H9 (cell line): ENCODE results near the gene KLHL1. TPM values are rescaled to one million over a fixed set of nuclear protein-coding genes. Genes with fewer than 3 reads are reported as not detected.
A peak's percentile ranks its signal among the peaks of the same experiment; 100 is the strongest.

Experiments used
- DNase-seq: peaks from one replicate; pipeline ENCODE4 v3.0.0-alpha.2; 2017
- H2AFZ ChIP-seq: one replicate; pipeline ENCODE4 v1.6.1; 2013; ENCODE audit warnings: mild to moderate bottlenecking, low read length, control low read depth, moderate library complexity
- H2AK5ac ChIP-seq: 2 replicates; pipeline ENCODE4 v1.6.1; 2013; ENCODE audit warnings: low read length, control low read depth, mixed read lengths; ENCODE audit not compliant: insufficient read length
- H2BK120ac ChIP-seq: one replicate; pipeline ENCODE4 v1.6.1; 2013; ENCODE audit warnings: low read depth, mild to moderate bottlenecking, low read length, control low read depth, inconsistent platforms; ENCODE audit not compliant: poor library complexity, severe bottlenecking
- H2BK12ac ChIP-seq: 2 replicates; pipeline ENCODE4 v1.6.1; 2013; ENCODE audit warnings: low read length, control low read depth, mixed read lengths, low read depth; ENCODE audit not compliant: insufficient read length
- H2BK15ac ChIP-seq: 2 replicates; pipeline ENCODE4 v1.6.1; 2013; ENCODE audit warnings: low read depth, low read length, control low read depth
- H2BK20ac ChIP-seq: one replicate; pipeline ENCODE4 v1.6.1; 2013; ENCODE audit warnings: low read depth, mild to moderate bottlenecking, low read length, control low read depth, inconsistent platforms; ENCODE audit not compliant: poor library complexity, severe bottlenecking
- H2BK5ac ChIP-seq: 2 replicates; pipeline ENCODE4 v1.6.1; 2013; ENCODE audit warnings: low read length, control low read depth, mixed read lengths; ENCODE audit not compliant: insufficient read length
- H3K14ac ChIP-seq: 2 replicates; pipeline ENCODE4 v1.6.1; 2013; ENCODE audit warnings: low read length, control low read depth; ENCODE audit not compliant: insufficient read depth
- H3K18ac ChIP-seq: 2 replicates; pipeline ENCODE4 v1.6.1; 2013; ENCODE audit warnings: low read depth, mild to moderate bottlenecking, mixed read lengths, low read length, control low read depth; ENCODE audit not compliant: insufficient read length
- H3K23ac ChIP-seq: 2 replicates; pipeline ENCODE4 v1.6.1; 2013; ENCODE audit warnings: low read length, control low read depth, mixed read lengths, low read depth; ENCODE audit not compliant: insufficient read length
- H3K23me2 ChIP-seq: 2 replicates; pipeline ENCODE4 v1.6.1; 2013; ENCODE audit warnings: low read depth, mild to moderate bottlenecking, mixed read lengths, low read length, control low read depth; ENCODE audit not compliant: insufficient read length, poor library complexity, severe bottlenecking
- H3K27ac ChIP-seq: 2 replicates; pipeline ENCODE4 v1.5.1; 2013; ENCODE audit warnings: low read length, control low read depth, mixed read lengths, low read depth; ENCODE audit not compliant: insufficient read length
- H3K27me3 ChIP-seq: 2 replicates; pipeline ENCODE4 v1.6.1; 2013; ENCODE audit warnings: low read length, control low read depth, inconsistent platforms; ENCODE audit not compliant: insufficient read depth
- H3K4ac ChIP-seq: 2 replicates; pipeline ENCODE4 v1.6.1; 2013; ENCODE audit warnings: low read depth, mild to moderate bottlenecking, control low read depth, inconsistent platforms, low read length, moderate library complexity
- H3K4me1 ChIP-seq: 2 replicates; pipeline ENCODE4 v1.6.1; 2013; ENCODE audit warnings: low read length, control low read depth, inconsistent platforms; ENCODE audit not compliant: insufficient read depth
- H3K4me2 ChIP-seq: 2 replicates; pipeline ENCODE4 v1.6.1; 2013; ENCODE audit warnings: low read length, control low read depth, mixed read lengths; ENCODE audit not compliant: insufficient read length, insufficient read depth
- H3K56ac ChIP-seq: 2 replicates; pipeline ENCODE4 v1.6.1; 2013; ENCODE audit warnings: low read depth, mild to moderate bottlenecking, mixed read lengths, low read length, control low read depth; ENCODE audit not compliant: insufficient read length
- H3K79me1 ChIP-seq: 2 replicates; pipeline ENCODE4 v1.6.1; 2013; ENCODE audit warnings: low read depth, mild to moderate bottlenecking, moderate library complexity, low read length, control low read depth, inconsistent platforms; ENCODE audit not compliant: insufficient read depth, poor library complexity, severe bottlenecking
- H3K79me2 ChIP-seq: 2 replicates; pipeline ENCODE4 v1.6.1; 2013; ENCODE audit warnings: low read length, control low read depth, inconsistent platforms; ENCODE audit not compliant: insufficient read depth
- H3K9ac ChIP-seq: 2 replicates; pipeline ENCODE4 v1.6.1; 2013; ENCODE audit warnings: low read length, control low read depth, mixed read lengths; ENCODE audit not compliant: insufficient read length; ENCODE audit errors: extremely low read depth
- H3K9me3 ChIP-seq: one replicate; pipeline ENCODE4 v1.6.1; 2013; ENCODE audit warnings: low read depth, low read length, inconsistent platforms; ENCODE audit not compliant: control insufficient read depth
- H3T11ph ChIP-seq: one replicate; pipeline ENCODE4 v1.6.1; 2013; ENCODE audit warnings: mild to moderate bottlenecking, low read length, control low read depth, inconsistent platforms
- H4K20me1 ChIP-seq: one replicate; pipeline ENCODE4 v1.6.1; 2013; ENCODE audit not compliant: control insufficient read depth, insufficient read length, insufficient read depth
- H4K5ac ChIP-seq: 2 replicates; pipeline ENCODE4 v1.6.1; 2013; ENCODE audit warnings: low read depth, mild to moderate bottlenecking, mixed read lengths, low read length, control low read depth; ENCODE audit not compliant: insufficient read length
- H4K8ac ChIP-seq: replicated peaks from 2 replicates; pipeline ENCODE4 v1.6.1; 2013; ENCODE audit warnings: low read length, control low read depth, mixed read lengths, low read depth; ENCODE audit not compliant: insufficient read length
- H4K91ac ChIP-seq: 2 replicates; pipeline ENCODE4 v1.6.1; 2013; ENCODE audit warnings: low read depth, mild to moderate bottlenecking, moderate library complexity, mixed read lengths, low read length, control low read depth; ENCODE audit not compliant: insufficient read length
- H3K27ac Mint-ChIP-seq, 3 experiments: 2 replicates in 2 of 3; 3 replicates in 1 of 3; pipeline ENCODE4 v1.8.0; 2020 to 2021; ENCODE audit warnings: mixed read lengths in 3 of 3, mild to moderate bottlenecking in 1 of 3, moderate library complexity in 1 of 3
- H3K27me3 Mint-ChIP-seq: 2 replicates; pipeline ENCODE4 v1.8.0; 2021; ENCODE audit warnings: low read depth, mild to moderate bottlenecking, moderate library complexity, mixed read lengths
- H3K36me3 Mint-ChIP-seq, 3 experiments: 2 replicates in 2 of 3; 3 replicates in 1 of 3; pipeline ENCODE4 v1.8.0; 2020 to 2021; ENCODE audit warnings: low read depth in 3 of 3, mixed read lengths in 3 of 3; ENCODE audit not compliant: insufficient read depth in 1 of 3
- H3K4me1 Mint-ChIP-seq, 2 experiments: 2 replicates each; pipeline ENCODE4 v1.8.0; 2020; ENCODE audit warnings: mixed read lengths in 2 of 2
- H3K4me3 Mint-ChIP-seq, 2 experiments: 2 replicates in 1 of 2; 3 replicates in 1 of 2; pipeline ENCODE4 v1.8.0; 2020 to 2021; ENCODE audit warnings: mild to moderate bottlenecking in 2 of 2, mixed read lengths in 2 of 2, moderate library complexity in 1 of 2
- H3K9me3 Mint-ChIP-seq, 2 experiments: 2 replicates in 1 of 2; 3 replicates in 1 of 2; pipeline ENCODE4 v1.8.0; 2020; ENCODE audit warnings: mild to moderate bottlenecking in 2 of 2, mixed read lengths in 2 of 2, moderate library complexity in 1 of 2
- CTCF ChIP-seq: fragments of 200-600 bp; sonication (generic); conservative IDR thresholded peaks from 3 replicates; pipeline ENCODE4 v1.8.0; 2021; ENCODE audit warnings: antibody characterized with exemption, mild to moderate bottlenecking
- WGBS: extraction: QIAGEN DNeasy Blood & Tissue Kit; methylation state at CpG from one replicate; pipeline ENCODE4 v1.1.7; 2013; ENCODE audit warnings: missing lambda C conversion rate, low lambda C conversion rate, mixed read lengths; ENCODE audit not compliant: insufficient read length; ENCODE audit errors: extremely low coverage; 5-methylcytosine and 5-hydroxymethylcytosine counted together
- total RNA-seq: library from RNA; stranded (reverse); gene quantifications from 2 replicates; pipeline ENCODE4 v1.2.1, GENCODE V29; 2021

The KLHL1 gene
- total RNA-seq, 1 experiment from 2014 or later = not detected

GRCh38 chr13:70090036-70090723 is 18.1 kb downstream of the KLHL1 start:
- Histone ChIP-seq H2BK15ac (no peak overlapping the region), H4K5ac (no peak overlapping the region), H2AFZ (no peak overlapping the region), H3K4me2 (no peak overlapping the region), H3K23ac (no peak overlapping the region), H4K91ac (no peak overlapping the region), H2BK12ac (no peak overlapping the region), H3K9ac (no peak overlapping the region), H2BK120ac (no peak overlapping the region), H3K4me1 (no peaks in the 10 kb centered on the region), H3K9me3 (no peaks in the 10 kb centered on the region), H3K79me2 (no peaks in the 10 kb centered on the region), H3K79me1 (no peaks in the 10 kb centered on the region), H2AK5ac (no peak overlapping the region), H4K8ac (no peak overlapping the region), H3K23me2 (no peaks in the 10 kb centered on the region), H2BK5ac (no peak overlapping the region), H3K4ac (no peak overlapping the region), H4K20me1 (no peaks in the 10 kb centered on the region), H3K56ac (no peak overlapping the region), H3K14ac (no peak overlapping the region), H3K18ac (no peak overlapping the region), H3K27me3 (no peaks in the 10 kb centered on the region), H2BK20ac (no peak overlapping the region), H3T11ph (no peak overlapping the region), H3K27ac (no peak overlapping the region)
- TF ChIP-seq CTCF = no peak
- no peak overlapping the region for H3K4me3 Mint-ChIP-seq
- WGBS = no CpG with 5 or more reads among the region's 2 CpGs
- peaks cover 6 to 9% of the 10 kb centered on the region in 2 experiments for H3K4me1 Mint-ChIP-seq
- no peak for DNase-seq
- H3K27ac Mint-ChIP-seq = peak overlapping the region in 2 of 3 experiments; percentile 59 to 68; a peak in 2 of 7 replicates
- H3K27me3 Mint-ChIP-seq = no peaks in the 10 kb centered on the region
- H3K36me3 Mint-ChIP-seq = no peaks in the 10 kb centered on the region
- H3K9me3 Mint-ChIP-seq = no peaks in the 10 kb centered on the region
